Measurements from ENCODE around the gene CBX2.

DNA sequence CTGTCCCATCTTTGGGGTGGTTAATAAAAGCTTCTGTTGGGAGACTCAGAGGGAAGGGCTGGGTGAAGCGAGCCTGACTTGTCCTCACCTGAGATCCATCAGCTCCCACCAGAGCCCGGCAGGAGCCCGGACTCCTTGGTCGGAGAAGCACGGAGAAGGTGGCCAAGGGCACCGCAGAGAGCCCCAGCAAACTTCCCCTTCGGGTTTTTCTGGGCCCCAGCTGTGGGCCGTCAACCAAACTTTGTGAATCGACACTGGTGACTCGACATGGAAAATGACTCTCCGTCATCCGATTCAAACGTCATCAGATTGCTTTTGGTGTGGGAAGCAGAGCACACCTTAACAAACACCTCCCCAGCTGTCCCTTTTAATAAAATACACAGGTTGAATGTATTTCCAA, 25.8 kb upstream of the CBX2 start:
- TF ChIP-seq, protein P1, sequence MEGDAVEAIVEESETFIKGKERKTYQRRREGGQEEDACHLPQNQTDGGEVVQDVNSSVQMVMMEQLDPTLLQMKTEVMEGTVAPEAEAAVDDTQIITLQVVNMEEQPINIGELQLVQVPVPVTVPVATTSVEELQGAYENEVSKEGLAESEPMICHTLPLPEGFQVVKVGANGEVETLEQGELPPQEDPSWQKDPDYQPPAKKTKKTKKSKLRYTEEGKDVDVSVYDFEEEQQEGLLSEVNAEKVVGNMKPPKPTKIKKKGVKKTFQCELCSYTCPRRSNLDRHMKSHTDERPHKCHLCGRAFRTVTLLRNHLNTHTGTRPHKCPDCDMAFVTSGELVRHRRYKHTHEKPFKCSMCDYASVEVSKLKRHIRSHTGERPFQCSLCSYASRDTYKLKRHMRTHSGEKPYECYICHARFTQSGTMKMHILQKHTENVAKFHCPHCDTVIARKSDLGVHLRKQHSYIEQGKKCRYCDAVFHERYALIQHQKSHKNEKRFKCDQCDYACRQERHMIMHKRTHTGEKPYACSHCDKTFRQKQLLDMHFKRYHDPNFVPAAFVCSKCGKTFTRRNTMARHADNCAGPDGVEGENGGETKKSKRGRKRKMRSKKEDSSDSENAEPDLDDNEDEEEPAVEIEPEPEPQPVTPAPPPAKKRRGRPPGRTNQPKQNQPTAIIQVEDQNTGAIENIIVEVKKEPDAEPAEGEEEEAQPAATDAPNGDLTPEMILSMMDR (IDR thresholded peaks at IDR 0.05; ENCODE audit: insufficient read depth, low read length, poor library complexity, severe bottlenecking): no peak
- TF ChIP-seq EZH2phosphoT487 (conservative IDR thresholded peaks at IDR 0.05; ENCODE audit: low read length): no peak

Measured in SU-DHL-6 (cell line).